Gastrocnemius medialis (tissue), 4 donors: Measurements from ENCODE around the gene PWP1. TPM values are rescaled to one million over a fixed set of nuclear protein-coding genes. Genes with fewer than 3 reads are reported as not detected.

Source experiments
- ATAC-seq, 2 donors: fragments of 150-250 bp; one replicate each; pipeline ENCODE4 v1.9.1; 2016
- DNase-seq, 2 donors: peaks; one replicate each; pipeline ENCODE4 v3.0.0-alpha.2; 2019
- H3K27ac ChIP-seq, 4 donors: fragments of 200-600 bp; sonication (generic); 1 replicate in 1 of 4; 2 replicates in 3 of 4; pipeline ENCODE4 v1.5.1; 2016 to 2018; ENCODE audit warnings: mild to moderate bottlenecking in 2 of 4, moderate library complexity in 1 of 4
- H3K27me3 ChIP-seq, 3 donors: fragments of 200-600 bp; sonication (generic) in 2 of 3; 1 replicate in 1 of 3; 2 replicates in 2 of 3; pipeline versions ENCODE4 v1.5.1 to v1.6.0; 2016 to 2019; ENCODE audit warnings: mild to moderate bottlenecking in 1 of 3, moderate library complexity in 1 of 3
- H3K36me3 ChIP-seq, 2 donors: fragments of 200-600 bp; sonication (generic) in 1 of 2; one replicate each; pipeline ENCODE4 v1.5.1; 2017 to 2018
- H3K4me1 ChIP-seq, 2 donors: fragments of 200-600 bp; sonication (generic) in 1 of 2; one replicate each; pipeline ENCODE4 v1.5.1; 2016 to 2017; ENCODE audit warnings: mild to moderate bottlenecking in 2 of 2
- H3K4me3 ChIP-seq, 4 donors: fragments of 200-600 bp; sonication (generic) in 3 of 4; 1 replicate in 1 of 4; 2 replicates in 3 of 4; pipeline ENCODE4 v1.5.1; 2016 to 2019; ENCODE audit warnings: mild to moderate bottlenecking in 2 of 4
- H3K9me3 ChIP-seq, 3 donors: fragments of 200-600 bp; sonication (generic) in 2 of 3; 1 replicate in 1 of 3; 2 replicates in 2 of 3; pipeline ENCODE4 v1.5.1; 2016 to 2019
- CTCF ChIP-seq, 5 experiments: fragments of 450-650 bp in 3 of 5; fragments of 200-600 bp in 2 of 5; sonication (generic) in 2 of 5; IDR thresholded peaks in 4 of 5; conservative IDR thresholded peaks in 1 of 5; 1 replicate in 4 of 5; 2 replicates in 1 of 5; pipeline ENCODE4 v1.5.1; 2016 to 2019; ENCODE audit warnings: antibody characterized with exemption in 5 of 5, mild to moderate bottlenecking in 3 of 5, moderate library complexity in 3 of 5
- POLR2A ChIP-seq, 2 donors: fragments of 450-650 bp; IDR thresholded peaks; one replicate each; pipeline ENCODE4 v1.6.1; 2017; ENCODE audit warnings: antibody characterized with exemption in 2 of 2, mild to moderate bottlenecking in 2 of 2, moderate library complexity in 2 of 2
- in situ Hi-C, 4 donors: fragments of 200-750 bp; cut with MboI; loops; one replicate each; pipeline versions ENCODE4 v1.15.0 to v1.8.0; 2017; ENCODE audit warnings: low sequenced_read_pairs in 4 of 4
- intact Hi-C: fragments of 100-400 bp; cut with DNase I; formaldehyde crosslinking; loops from one replicate; pipeline ENCODE4 v1.15.1; 2023; ENCODE audit warnings: low total_unique reads
- total RNA-seq, 4 donors: library from RNA; depleted of rRNA; stranded (reverse); fragments of >200 nt; gene quantifications; one replicate each; pipeline versions ENCODE4 v1.1.0 to v1.2.3, GENCODE V29; 2016

Gene PWP1
- total RNA-seq, 4 donors from 2014 or later, result 37.9 to 62.1 (median 48.0) TPM

- in situ Hi-C loops (loop anchor here in 1 of 4 donors (25.0 kb wide), 1 partner anchor 230 kb away; no protein-coding TSS in a partner anchor), intact Hi-C loops (no loop called here)
- Histone ChIP-seq H3K9me3 (no peaks in the 10 kb centered on the region), H3K4me1 (no peaks in the 10 kb centered on the region), H3K27ac (no peak overlapping the region), H3K4me3 (no peak overlapping the region), H3K27me3 (no peaks in the 10 kb centered on the region), H3K36me3 (no peaks in the 10 kb centered on the region)
- no peak for ATAC-seq
- no peak for DNase-seq
- TF ChIP-seq POLR2A (IDR thresholded peaks at IDR 0.05) (no peak), CTCF (IDR thresholded peaks at IDR 0.05 in 4 of 5, conservative IDR thresholded peaks at IDR 0.05 in 1 of 5) (no peak)
These were observed 28.0 kb upstream of the PWP1 start for GRCh38 chr12:107657621-107658020.

GRCh38 chr12:107660235-107660634 is 25.4 kb upstream of the PWP1 start:
- TF ChIP-seq CTCF (IDR thresholded peaks at IDR 0.05 in 4 of 5, conservative IDR thresholded peaks at IDR 0.05 in 1 of 5) (no peak), POLR2A (IDR thresholded peaks at IDR 0.05) (no peak)
- no peak overlapping the region for H3K4me3 ChIP-seq
- H3K9me3 ChIP-seq, result no peaks in the 10 kb centered on the region
- H3K27ac ChIP-seq, result no peak overlapping the region
- no peaks in the 10 kb centered on the region for H3K4me1 ChIP-seq
- intact Hi-C loops, result no loop called here
- ATAC-seq, result no peak
- in situ Hi-C loops, result loop anchor here in 1 of 4 donors (25.0 kb wide), 1 partner anchor 227 kb away; no protein-coding TSS in a partner anchor
- DNase-seq, result no peak
- no peaks in the 10 kb centered on the region for H3K36me3 ChIP-seq
- H3K27me3 ChIP-seq, result no peaks in the 10 kb centered on the region

DNA sequence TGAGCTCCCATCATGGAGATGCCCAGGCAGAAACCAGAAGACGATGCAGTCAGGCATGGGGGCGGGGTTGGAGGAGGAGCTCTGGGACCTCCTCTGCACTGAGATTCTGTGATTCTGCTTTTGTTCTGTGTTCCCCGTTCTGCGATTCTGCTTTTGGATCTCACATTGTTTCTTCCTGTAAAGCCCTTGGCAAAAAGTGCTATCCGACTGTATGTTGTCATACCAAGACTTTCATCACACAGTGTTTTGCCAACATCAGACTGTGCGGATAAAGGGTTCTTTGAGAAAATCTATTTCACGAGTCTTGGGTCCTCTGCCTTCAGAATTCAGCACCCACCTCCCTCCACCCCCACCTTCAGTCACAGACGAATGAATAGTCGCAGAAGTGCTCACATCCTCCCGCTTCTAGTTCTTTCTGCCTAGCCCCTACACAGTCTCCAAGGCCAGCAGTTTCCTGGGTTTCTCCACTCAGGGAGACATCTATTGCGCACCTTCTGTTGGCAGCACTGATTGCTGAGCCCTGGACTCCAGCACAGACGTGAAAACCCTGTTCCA is 24.7 kb upstream of the PWP1 start:
- in situ Hi-C loops, result loop anchor here in 1 of 4 donors (25.0 kb wide), 1 partner anchor 226 kb away; no protein-coding TSS in a partner anchor
- ATAC-seq, result no peak

DNA sequence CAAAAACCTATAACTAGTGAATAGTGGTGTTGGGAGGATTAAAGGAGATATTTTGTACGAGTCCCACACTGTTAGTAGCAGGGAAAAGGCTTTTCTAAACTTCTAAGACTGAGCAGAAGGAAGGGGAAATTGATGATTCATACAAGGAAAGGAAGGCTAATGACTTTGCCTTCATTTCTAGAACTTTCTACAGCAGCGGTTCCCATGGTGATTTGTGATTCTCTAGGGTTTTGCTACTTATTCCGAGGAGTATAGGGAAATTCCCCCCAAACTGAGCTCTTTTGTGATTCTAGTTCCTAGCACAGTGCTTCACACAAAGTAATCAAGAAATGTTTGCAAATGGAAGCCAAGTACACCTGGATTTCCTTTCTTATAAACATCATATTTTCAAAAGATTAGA is 23.8 kb upstream of the PWP1 start:
- in situ Hi-C loops (loop anchor here in 1 of 4 donors (25.0 kb wide), 1 partner anchor 225 kb away; no protein-coding TSS in a partner anchor), intact Hi-C loops (no loop called here)
- no peak for TF ChIP-seq CTCF (IDR thresholded peaks at IDR 0.05 in 4 of 5, conservative IDR thresholded peaks at IDR 0.05 in 1 of 5)

More for the DNA sequence above, 24.7 kb upstream of the PWP1 start:
- intact Hi-C loops, result no loop called here
- DNase-seq, result no peak
- Histone ChIP-seq H3K4me1 (no peaks in the 10 kb centered on the region), H3K9me3 (no peaks in the 10 kb centered on the region), H3K27ac (no peak overlapping the region), H3K4me3 (no peak overlapping the region), H3K36me3 (no peaks in the 10 kb centered on the region), H3K27me3 (peaks cover 0 to 1% (median 0%) of the 10 kb centered on the region in 3 donors)
- TF ChIP-seq CTCF (IDR thresholded peaks at IDR 0.05 in 4 of 5, conservative IDR thresholded peaks at IDR 0.05 in 1 of 5) (no peak), POLR2A (IDR thresholded peaks at IDR 0.05) (no peak)

More for the DNA sequence above, 23.8 kb upstream of the PWP1 start:
- no peak for ATAC-seq
- Histone ChIP-seq H3K27me3 (peaks cover 0 to 5% (median 0%) of the 10 kb centered on the region in 3 donors), H3K36me3 (no peaks in the 10 kb centered on the region), H3K27ac (no peak overlapping the region), H3K9me3 (no peaks in the 10 kb centered on the region), H3K4me3 (no peak overlapping the region), H3K4me1 (no peaks in the 10 kb centered on the region)
- DNase-seq, result no peak
